ENCODE measurements around the gene SCAMP1.
A peak's percentile ranks its signal among the peaks of the same experiment; 100 is the strongest.

SCAMP1 gene

DNA sequence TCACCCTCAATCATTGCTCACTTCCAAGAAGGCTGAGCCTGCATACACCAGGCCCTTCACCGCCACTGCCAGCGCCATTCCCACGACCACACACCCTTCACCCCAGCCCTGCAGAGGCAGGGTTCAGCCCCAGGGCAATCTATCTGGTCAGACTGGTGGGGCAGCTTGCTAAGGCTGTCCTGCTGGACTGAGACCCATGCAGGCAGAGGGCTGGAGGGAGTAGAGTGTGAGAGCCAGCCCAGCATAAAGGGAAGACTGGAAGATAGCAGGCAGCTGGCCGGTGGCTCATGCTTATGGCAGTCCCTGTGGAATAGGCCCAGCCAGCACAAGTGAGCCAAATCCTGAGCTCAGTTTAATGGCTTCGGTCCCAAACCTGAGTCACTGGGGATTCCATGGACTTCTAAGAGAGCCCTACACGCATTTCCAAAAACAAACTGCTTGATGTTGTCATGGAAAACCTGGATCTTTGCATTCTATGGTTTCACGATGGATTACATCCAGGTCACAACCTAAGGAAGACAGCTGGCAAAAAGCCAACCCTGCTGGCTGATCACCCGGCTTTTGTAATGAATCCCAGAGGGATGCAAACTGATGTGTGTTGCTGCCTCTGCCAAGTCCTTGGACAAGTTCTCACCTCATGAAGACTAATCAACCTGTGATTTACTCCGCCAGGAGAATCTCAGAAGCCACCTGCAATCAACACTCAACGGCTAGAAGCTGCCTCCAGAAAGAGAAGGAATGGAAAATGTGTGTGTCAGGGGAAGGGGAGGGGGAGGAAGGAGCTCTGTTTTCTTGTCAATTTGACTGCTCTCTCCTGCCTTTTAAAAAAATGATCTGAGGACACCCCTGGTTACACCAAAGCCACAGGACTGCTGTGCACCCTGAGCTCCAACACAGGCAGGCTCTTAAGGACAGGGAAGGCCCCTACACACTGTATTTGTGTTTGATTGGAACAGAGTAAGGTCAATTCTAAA is 144.6 kb downstream of the SCAMP1 start:
- TF ChIP-seq, protein P1, sequence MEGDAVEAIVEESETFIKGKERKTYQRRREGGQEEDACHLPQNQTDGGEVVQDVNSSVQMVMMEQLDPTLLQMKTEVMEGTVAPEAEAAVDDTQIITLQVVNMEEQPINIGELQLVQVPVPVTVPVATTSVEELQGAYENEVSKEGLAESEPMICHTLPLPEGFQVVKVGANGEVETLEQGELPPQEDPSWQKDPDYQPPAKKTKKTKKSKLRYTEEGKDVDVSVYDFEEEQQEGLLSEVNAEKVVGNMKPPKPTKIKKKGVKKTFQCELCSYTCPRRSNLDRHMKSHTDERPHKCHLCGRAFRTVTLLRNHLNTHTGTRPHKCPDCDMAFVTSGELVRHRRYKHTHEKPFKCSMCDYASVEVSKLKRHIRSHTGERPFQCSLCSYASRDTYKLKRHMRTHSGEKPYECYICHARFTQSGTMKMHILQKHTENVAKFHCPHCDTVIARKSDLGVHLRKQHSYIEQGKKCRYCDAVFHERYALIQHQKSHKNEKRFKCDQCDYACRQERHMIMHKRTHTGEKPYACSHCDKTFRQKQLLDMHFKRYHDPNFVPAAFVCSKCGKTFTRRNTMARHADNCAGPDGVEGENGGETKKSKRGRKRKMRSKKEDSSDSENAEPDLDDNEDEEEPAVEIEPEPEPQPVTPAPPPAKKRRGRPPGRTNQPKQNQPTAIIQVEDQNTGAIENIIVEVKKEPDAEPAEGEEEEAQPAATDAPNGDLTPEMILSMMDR (conservative IDR thresholded peaks at IDR 0.05), result no peak
- H3K27ac ChIP-seq, result 0 out of 2 replicates have a peak overlapping the region, but pooled peaks have one; percentile 10

DNA sequence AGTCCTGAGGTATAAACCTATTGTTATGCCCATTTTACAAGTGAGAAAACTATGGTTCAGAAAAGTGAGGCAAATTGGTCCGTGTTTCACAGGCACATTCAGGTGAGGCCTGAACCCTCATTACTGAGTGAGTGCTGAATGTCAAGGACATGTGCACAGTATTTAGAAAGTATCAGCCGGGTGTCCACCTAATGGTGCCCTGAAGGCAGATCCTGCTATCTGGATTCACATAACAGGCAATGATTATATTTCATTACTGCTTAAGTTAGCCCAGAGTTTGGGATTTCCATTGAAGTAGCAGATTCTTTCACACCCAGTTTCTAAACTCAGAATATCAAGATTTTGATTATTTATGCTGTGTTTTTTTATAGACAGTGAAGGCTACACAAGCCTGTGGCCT is 145.4 kb downstream of the SCAMP1 start:
- no peak overlapping the region for H3K27ac ChIP-seq
- TF ChIP-seq, protein P1 (conservative IDR thresholded peaks at IDR 0.05), result no peak

DNA sequence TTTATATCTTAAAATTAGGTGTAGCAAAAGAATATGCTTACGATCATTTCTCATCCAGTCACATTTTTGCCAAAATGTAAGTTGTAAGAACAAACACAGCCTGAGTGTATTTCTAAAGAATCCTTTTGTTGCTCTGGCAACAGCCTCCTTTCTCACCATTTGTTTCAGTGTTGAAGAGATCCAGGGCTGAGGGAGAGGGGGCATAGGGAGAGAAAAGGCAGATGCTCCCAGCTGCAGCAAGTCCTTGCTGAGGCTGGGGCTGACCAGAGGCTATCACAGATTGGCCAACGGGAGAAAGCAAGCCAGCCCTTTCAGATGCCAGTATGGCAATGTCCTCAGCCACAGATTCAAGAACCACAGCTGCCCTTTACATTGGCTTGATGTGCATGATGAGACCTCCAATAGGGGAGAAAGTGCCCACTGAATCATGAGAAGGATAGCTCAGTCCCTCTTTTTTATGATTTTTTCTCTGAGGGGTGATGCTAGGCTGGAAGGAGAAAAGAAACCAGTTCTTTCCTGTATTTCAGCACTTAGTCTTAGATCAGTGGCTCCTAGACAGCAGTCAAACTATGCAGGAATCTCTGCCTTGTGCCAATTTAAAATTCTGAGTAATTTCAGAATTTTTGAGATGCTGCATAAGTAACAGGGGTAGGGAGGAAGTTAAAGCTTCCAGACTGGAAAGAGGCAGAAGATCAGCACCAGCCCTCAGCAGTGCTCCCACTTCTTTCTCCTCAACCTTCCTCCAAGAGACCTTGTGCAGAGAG is 146.0 kb downstream of the SCAMP1 start:
- H3K27ac ChIP-seq, result no peak overlapping the region
- TF ChIP-seq, protein P1 (conservative IDR thresholded peaks at IDR 0.05), result no peak

DNA sequence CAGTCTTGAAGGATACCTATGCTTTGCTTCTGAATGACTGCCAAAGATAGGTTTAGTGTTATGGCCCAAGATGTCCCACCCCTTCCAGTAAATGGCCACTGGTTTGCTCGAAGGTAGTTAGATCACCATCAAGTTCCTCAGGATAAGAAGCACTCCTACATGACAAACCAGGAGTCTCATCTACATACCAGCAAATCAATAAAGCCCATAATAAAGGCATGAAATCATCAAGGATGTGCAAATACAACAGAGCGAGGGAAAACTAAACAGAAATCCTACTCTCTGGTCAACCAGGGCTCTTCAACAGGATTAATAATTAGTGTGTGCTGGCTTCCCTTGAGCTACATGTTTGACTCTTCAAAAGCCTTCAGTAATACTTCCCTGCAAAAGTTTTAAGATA is 147.1 kb downstream of the SCAMP1 start:
- H3K27ac ChIP-seq, result no peak overlapping the region
- TF ChIP-seq, protein P1 (conservative IDR thresholded peaks at IDR 0.05), result no peak

DNA sequence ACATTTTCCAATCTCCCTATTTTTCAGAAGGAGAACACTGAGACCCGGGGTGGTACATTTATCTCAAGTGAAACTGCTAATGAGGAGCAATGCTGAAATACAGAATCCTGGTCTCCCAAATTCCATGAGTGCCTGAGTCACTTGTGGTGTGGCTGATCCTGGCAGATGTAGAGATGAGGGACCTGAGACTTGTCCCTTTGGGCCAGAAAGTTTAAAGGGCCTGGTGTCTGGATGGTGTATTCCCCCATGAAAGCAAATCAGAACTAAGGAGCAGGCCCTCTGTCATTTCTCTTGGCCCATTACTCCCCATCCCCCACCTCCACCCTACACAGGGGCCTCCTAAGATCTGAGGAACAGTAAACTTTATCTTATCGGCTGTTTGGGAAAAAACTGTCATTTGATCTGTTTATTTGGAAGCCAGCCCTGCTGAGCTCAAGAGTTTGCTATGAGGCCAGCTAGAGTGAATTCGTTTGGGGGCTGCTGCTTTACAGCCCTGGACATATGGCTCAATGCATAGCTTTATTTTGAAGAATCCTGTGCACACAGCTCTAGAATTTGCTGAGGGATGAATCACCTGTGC is 147.9 kb downstream of the SCAMP1 start:
- TF ChIP-seq, protein P1 (conservative IDR thresholded peaks at IDR 0.05), result no peak
- H3K27ac ChIP-seq, result no peak overlapping the region

DNA sequence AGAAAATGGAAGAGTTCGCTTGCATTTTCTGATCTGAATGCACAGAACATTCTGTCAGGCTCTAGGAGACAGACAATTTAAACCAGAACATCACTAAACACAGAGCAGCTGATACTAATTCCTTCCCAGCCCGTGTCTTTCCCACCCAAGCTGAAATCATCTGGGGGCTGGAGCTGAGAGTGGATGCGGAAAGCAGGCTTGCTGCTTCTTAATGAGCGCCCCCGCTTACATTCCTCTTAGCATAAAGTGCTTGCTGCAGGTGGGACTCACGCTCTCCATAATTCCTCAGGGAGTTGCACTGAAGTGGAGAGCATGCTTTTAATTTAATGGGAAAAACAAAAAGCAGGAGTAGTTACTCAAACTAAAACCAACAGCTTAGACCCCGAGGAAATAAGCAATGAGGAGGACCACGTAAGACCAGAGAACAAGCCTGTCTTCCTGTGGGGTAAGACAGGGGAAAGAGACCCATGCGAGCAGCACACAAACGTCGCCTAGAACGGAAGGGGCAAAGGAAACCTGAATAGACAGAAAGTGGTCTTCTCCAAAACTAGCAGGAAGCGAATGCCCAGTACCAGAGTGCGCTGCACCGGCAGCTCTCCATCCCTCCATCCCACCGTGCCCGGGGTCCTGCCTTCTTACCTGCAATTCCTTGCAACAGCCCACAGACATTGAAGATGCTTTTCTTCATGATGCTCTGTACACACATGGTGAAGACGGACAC is 148.9 kb downstream of the SCAMP1 start:
- TF ChIP-seq, protein P1 (conservative IDR thresholded peaks at IDR 0.05), result no peak
- H3K27ac ChIP-seq, result peak overlapping the region; percentile 38; the same call in 1 of the 2 replicates
